Uterus (tissue), 4 donors: ENCODE measurements around the gene ZNF746. TPM values are rescaled to one million over a fixed set of nuclear protein-coding genes. Genes with fewer than 3 reads are reported as not detected.
A peak's percentile ranks its signal among the peaks of the same experiment; 100 is the strongest.
"Not testable (repeated sequence)": the region's sequence is repeated elsewhere in the genome, so short reads cannot be mapped to it uniquely, and the experiment has no call there.

Source experiments
- DNase-seq, 2 donors: peaks; one replicate each; pipeline ENCODE4 v3.0.0-alpha.2; 2019 to 2020
- H3K27ac ChIP-seq, 2 donors: fragments of 200-600 bp; sonication (generic); 1 replicate in 1 of 2; 2 replicates in 1 of 2; pipeline ENCODE4 v1.5.1; 2016 to 2018
- H3K27me3 ChIP-seq, 2 donors: fragments of 200-600 bp; sonication (generic); one replicate each; pipeline ENCODE4 v1.5.1; 2018 to 2019; ENCODE audit warnings: control low read depth in 1 of 2
- H3K36me3 ChIP-seq, 2 donors: fragments of 200-600 bp; sonication (generic); one replicate each; pipeline ENCODE4 v1.5.1; 2019; ENCODE audit warnings: control low read depth in 1 of 2
- H3K4me1 ChIP-seq, 2 donors: fragments of 200-600 bp; sonication (generic); one replicate each; pipeline ENCODE4 v1.5.1; 2018 to 2019; ENCODE audit warnings: control low read depth in 1 of 2
- H3K4me3 ChIP-seq, 2 donors: fragments of 200-600 bp; sonication (generic); 1 replicate in 1 of 2; 2 replicates in 1 of 2; pipeline ENCODE4 v1.5.1; 2018 to 2019; ENCODE audit warnings: mild to moderate bottlenecking in 1 of 2
- H3K9me3 ChIP-seq, 2 donors: fragments of 200-600 bp; sonication (generic); one replicate each; pipeline ENCODE4 v1.5.1; 2019; ENCODE audit warnings: control low read depth in 1 of 2
- CTCF ChIP-seq, 4 experiments: fragments of 200-600 bp in 2 of 4; fragments of 450-650 bp in 2 of 4; sonication (generic) in 2 of 4; IDR thresholded peaks; one replicate each; pipeline ENCODE4 v1.5.1; 2016 to 2019; ENCODE audit warnings: antibody characterized with exemption in 4 of 4, mild to moderate bottlenecking in 2 of 4, moderate library complexity in 1 of 4
- POLR2A ChIP-seq, 2 donors: fragments of 450-650 bp; IDR thresholded peaks; one replicate each; pipeline ENCODE4 v1.6.1; 2016; ENCODE audit warnings: antibody characterized with exemption in 2 of 2, mild to moderate bottlenecking in 1 of 2, moderate library complexity in 1 of 2
- intact Hi-C: fragments of 100-400 bp; cut with DNase I; formaldehyde crosslinking; loops from one replicate; pipeline ENCODE4 v1.15.1; 2023; ENCODE audit warnings: low total_unique reads
- total RNA-seq, 4 donors: library from RNA; depleted of rRNA in 3 of 4; stranded (reverse); fragments of >200 nt in 3 of 4; gene quantifications; one replicate each; pipeline versions ENCODE4 v1.1.0 to v1.2.4, GENCODE V29; 2014 to 2023
- donor health status: DM: yes; HTN: yes; CAD: no.

ZNF746 gene
- total RNA-seq, 4 donors from 2014 or later, result 15.6 to 30.5 (median 20.2) TPM

GRCh38 chr7:149498811-149499210, 1.2 kb upstream of the ZNF746 start:
- DNase-seq, result no peak
- intact Hi-C loops, result no loop called here
- Histone ChIP-seq H3K27me3 (no peaks in the 10 kb centered on the region), H3K9me3 (no peaks in the 10 kb centered on the region), H3K4me3 (no peak overlapping the region), H3K36me3 (no peaks in the 10 kb centered on the region), H3K27ac (no peak overlapping the region), H3K4me1 (no peaks in the 10 kb centered on the region)
- TF ChIP-seq POLR2A (IDR thresholded peaks at IDR 0.05) (no peak), CTCF (IDR thresholded peaks at IDR 0.05) (no peak)

- Histone ChIP-seq H3K27ac (peak overlapping the region; percentile 91), H3K27me3 (no peaks in the 10 kb centered on the region), H3K4me1 (no peaks in the 10 kb centered on the region), H3K9me3 (no peaks in the 10 kb centered on the region), H3K36me3 (no peaks in the 10 kb centered on the region), H3K4me3 (peak overlapping the region; percentile 64 to 75)
- intact Hi-C loops, result no loop called here
- peak; percentile 56 to 57 for DNase-seq
- no peak for TF ChIP-seq CTCF (IDR thresholded peaks at IDR 0.05)
- TF ChIP-seq POLR2A (IDR thresholded peaks at IDR 0.05), result no peak
Measured at GRCh38 chr7:149496642-149497391, 792 bp downstream of the ZNF746 start.

GRCh38 chr7:149495785-149496641, 1.6 kb downstream of the ZNF746 start:
- Histone ChIP-seq H3K27me3 (no peaks in the 10 kb centered on the region), H3K4me1 (no peaks in the 10 kb centered on the region), H3K4me3 (peak overlapping the region; percentile 64 to 75), H3K27ac (peak overlapping the region; percentile 91), H3K9me3 (no peaks in the 10 kb centered on the region), H3K36me3 (no peaks in the 10 kb centered on the region)
- TF ChIP-seq CTCF (IDR thresholded peaks at IDR 0.05), result no peak
- no peak for TF ChIP-seq POLR2A (IDR thresholded peaks at IDR 0.05)
- intact Hi-C loops, result no loop called here
- DNase-seq, result peak; percentile 74 to 85

- H3K4me1 ChIP-seq, result no peaks in the 10 kb centered on the region
- no peaks in the 10 kb centered on the region for H3K27me3 ChIP-seq
- H3K9me3 ChIP-seq, result no peaks in the 10 kb centered on the region
- no peak for DNase-seq
- H3K27ac ChIP-seq, result no peak overlapping the region
- intact Hi-C loops, result no loop called here
- H3K4me3 ChIP-seq, result no peak overlapping the region
- no peak for TF ChIP-seq POLR2A (IDR thresholded peaks at IDR 0.05)
- no peak for TF ChIP-seq CTCF (IDR thresholded peaks at IDR 0.05)
- H3K36me3 ChIP-seq, result no peaks in the 10 kb centered on the region
Measured at GRCh38 chr7:149494738-149495368, 2.8 kb downstream of the ZNF746 start.

GRCh38 chr7:149493975-149494374, 3.6 kb downstream of the ZNF746 start:
- H3K4me1 ChIP-seq, H3K9me3 ChIP-seq, H3K36me3 ChIP-seq, H3K27me3 ChIP-seq, DNase-seq, H3K4me3 ChIP-seq, intact Hi-C loops, H3K27ac ChIP-seq: not testable (repeated sequence)
